BJ (cell line): ENCODE data around the gene UST. TPM values are rescaled to one million over a fixed set of nuclear protein-coding genes. Genes with fewer than 3 reads are reported as not detected.
A peak's percentile ranks its signal among the peaks of the same experiment; 100 is the strongest.

Experiments
- CTCF ChIA-PET: fragments of 350-600 bp; formaldehyde crosslinking; extraction: SDS; loops from one replicate; lab custom pipeline; 2021; ENCODE audit warnings: antibody characterized with exemption, inconsistent platforms; lab: Yijun Ruan, JAX
- POLR2A ChIA-PET: fragments of 300-600 bp; sonication (Branson Sonifier 250); formaldehyde crosslinking; extraction: SDS; loops from one replicate; lab custom pipeline; 2021; ENCODE audit warnings: antibody characterized with exemption; lab: Charles Lee
- DNase-seq: peaks from one replicate; pipeline ENCODE4 v3.0.0-alpha.2; 2011; ENCODE audit warnings: low read depth
- H3K27me3 ChIP-seq: 2 replicates; pipeline ENCODE4 v1.6.0; 2011; ENCODE audit warnings: low read length; ENCODE audit not compliant: control insufficient read depth, insufficient read depth
- H3K36me3 ChIP-seq: 2 replicates; pipeline ENCODE4 v1.5.1; 2011; ENCODE audit warnings: low read length; ENCODE audit not compliant: control insufficient read depth, insufficient read depth
- H3K4me3 ChIP-seq: 2 replicates; pipeline ENCODE4 v1.5.1; 2011; ENCODE audit warnings: low read depth, mild to moderate bottlenecking, control low read depth, low read length
- polyA plus RNA-seq: library from polyadenylated mRNA; depleted of rRNA; stranded (reverse); fragments of >200 nt; gene quantifications from 2 replicates; pipeline ENCODE4 v1.2.3, GENCODE V29; 2011
- TF ChIP-seq, protein P1 (sequence below): IDR thresholded peaks from 2 replicates; pipeline ENCODE4 v1.5.1; 2011; ENCODE audit warnings: low read depth, mild to moderate bottlenecking, control low read depth, inconsistent platforms, low read length, moderate library complexity; ENCODE audit not compliant: insufficient read depth

The UST gene
- polyA plus RNA-seq, 1 experiment: 6.8 TPM

DNA sequence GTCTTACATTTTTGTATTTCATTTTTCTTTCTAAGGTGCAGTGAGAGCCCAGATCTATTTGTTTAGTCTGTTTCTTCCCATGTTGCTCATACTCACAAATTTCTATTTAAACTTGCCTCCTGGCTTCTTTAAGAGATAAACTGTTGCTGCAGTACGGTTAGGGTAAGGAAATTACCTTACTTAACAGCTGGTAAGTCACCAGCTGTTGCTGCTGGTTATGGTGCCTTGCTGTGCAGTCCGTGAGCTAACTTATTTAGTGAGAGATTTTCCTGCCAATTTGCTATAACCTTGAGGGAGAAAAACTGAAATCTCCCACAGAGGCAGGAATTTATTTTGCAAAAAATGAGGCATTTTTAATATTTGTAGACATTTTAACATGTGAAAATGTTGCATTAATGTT, 261.0 kb downstream of the UST start:
- CTCF ChIA-PET: no interaction called here
- Histone ChIP-seq H3K27me3 (no peaks in the 10 kb centered on the region), H3K4me3 (no peak overlapping the region), H3K36me3 (no peaks in the 10 kb centered on the region)
- TF ChIP-seq, protein P1, sequence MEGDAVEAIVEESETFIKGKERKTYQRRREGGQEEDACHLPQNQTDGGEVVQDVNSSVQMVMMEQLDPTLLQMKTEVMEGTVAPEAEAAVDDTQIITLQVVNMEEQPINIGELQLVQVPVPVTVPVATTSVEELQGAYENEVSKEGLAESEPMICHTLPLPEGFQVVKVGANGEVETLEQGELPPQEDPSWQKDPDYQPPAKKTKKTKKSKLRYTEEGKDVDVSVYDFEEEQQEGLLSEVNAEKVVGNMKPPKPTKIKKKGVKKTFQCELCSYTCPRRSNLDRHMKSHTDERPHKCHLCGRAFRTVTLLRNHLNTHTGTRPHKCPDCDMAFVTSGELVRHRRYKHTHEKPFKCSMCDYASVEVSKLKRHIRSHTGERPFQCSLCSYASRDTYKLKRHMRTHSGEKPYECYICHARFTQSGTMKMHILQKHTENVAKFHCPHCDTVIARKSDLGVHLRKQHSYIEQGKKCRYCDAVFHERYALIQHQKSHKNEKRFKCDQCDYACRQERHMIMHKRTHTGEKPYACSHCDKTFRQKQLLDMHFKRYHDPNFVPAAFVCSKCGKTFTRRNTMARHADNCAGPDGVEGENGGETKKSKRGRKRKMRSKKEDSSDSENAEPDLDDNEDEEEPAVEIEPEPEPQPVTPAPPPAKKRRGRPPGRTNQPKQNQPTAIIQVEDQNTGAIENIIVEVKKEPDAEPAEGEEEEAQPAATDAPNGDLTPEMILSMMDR: no peak
- no peak for DNase-seq
- POLR2A ChIA-PET: no interaction called here

DNA sequence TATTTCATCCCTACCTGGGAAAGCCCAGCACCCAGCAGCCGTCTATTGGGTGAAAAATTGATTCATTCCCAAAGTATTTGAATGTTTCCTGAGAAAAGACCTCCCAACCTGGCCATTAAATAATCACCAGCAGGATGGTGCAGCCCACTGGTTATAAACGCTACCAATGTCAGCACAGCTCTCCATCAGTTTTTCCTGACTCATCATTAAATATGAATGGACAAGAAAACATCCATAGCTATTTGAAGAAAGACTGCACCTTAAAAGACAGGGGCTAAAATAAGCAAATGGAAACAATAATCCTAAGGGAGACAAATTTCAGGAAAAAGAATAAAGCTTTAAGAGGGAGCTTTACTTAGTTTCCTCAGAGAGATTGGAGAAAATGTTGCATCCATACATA, 261.9 kb downstream of the UST start:
- POLR2A ChIA-PET: no interaction called here
- CTCF ChIA-PET: no interaction called here
- no peak overlapping the region for H3K4me3 ChIP-seq
- no peaks in the 10 kb centered on the region for H3K36me3 ChIP-seq
- H3K27me3 ChIP-seq: no peaks in the 10 kb centered on the region
- DNase-seq: no peak
- TF ChIP-seq, protein P1: no peak

DNA sequence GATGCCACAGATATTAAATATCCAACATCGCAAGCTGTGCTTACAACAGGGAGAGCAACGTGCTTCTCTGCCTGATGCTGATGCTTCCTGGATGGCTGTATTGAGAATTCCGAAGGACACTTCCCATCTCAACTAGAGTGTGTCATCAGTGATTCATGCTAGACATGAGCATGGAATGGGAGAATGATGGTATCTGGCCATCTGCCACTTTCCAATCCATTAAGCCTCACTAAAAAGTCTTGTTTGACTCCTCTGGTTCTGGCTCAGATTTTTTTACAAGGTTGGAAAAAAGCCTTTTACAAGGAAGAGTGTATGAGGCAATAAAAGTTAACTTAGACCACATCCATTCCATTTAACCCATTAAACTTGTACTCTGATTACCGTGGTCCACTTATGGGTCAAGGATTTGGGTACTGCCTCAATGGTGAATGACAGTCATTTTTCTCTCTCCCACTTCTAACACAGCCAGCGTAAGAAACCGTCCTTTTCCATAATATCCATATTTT, 265.3 kb downstream of the UST start:
- peak; percentile 100 for DNase-seq
- Histone ChIP-seq H3K4me3 (no peak overlapping the region), H3K27me3 (no peaks in the 10 kb centered on the region), H3K36me3 (no peaks in the 10 kb centered on the region; the same call in 1 of the 2 replicates)
- POLR2A ChIA-PET: interaction anchor here (0.6 kb wide), 1 partner anchor 14 kb away, joined by 4 read pairs; no protein-coding TSS in a partner anchor
- TF ChIP-seq, protein P1: no peak
- CTCF ChIA-PET: interaction anchor here (1.6 kb wide), 1 partner anchor 14 kb away, joined by 7 read pairs; no protein-coding TSS in a partner anchor

DNA sequence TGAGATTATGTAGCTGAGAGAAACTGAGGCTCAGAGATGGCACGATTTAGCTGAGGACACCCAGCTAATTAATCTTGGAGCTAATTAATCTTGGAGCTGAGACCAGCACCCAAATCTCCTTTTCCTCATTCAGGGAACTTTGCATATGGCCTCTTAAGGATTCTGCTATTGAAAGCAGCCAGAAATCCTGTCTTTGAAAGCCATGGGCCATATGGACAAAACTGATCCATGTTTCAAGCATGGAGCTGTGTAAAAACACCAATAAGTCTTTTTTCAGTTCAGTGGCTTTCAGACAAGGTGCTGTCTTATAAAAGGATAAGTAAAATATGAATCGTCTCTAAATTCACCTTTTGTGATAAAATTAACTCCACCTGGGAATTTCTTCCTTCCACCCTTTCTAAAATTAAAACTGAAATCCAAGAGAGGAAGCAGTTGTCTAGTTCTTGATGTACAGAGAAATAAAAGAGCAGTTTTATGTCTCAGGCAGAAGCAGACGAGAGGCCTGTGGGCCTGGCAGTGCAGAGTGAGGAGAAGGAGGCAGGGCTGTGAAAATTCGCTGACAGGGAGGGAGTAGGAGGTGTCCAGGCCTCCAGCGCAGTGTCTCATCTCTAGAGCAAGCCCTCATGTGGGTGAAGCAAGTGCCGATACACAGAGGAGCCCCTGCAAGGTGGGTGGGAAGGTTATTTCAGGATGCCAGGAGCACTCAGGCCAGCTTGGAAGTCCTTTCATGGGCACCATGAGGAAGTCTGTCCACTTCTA, 266.9 kb downstream of the UST start:
- POLR2A ChIA-PET: interaction anchor here (0.5 kb wide), 1 partner anchor 188 kb away, joined by 4 read pairs; no protein-coding TSS in a partner anchor
- DNase-seq: no peak
- H3K36me3 ChIP-seq: no peaks in the 10 kb centered on the region; the same call in 1 of the 2 replicates
- CTCF ChIA-PET: interaction anchor here (0.6 to 3.8 kb wide), 3 partner anchors 13 to 405 kb away, joined by 3 to 22 read pairs (median 3); no protein-coding TSS in a partner anchor
- no peaks in the 10 kb centered on the region for H3K27me3 ChIP-seq
- no peak overlapping the region for H3K4me3 ChIP-seq
- TF ChIP-seq, protein P1: no peak
